ENCODE results near the gene TMEM263.

GRCh38 chr12:106911581-106911980 lies 44.1 kb upstream of the TMEM263 start:
- no peak for TF ChIP-seq EZH2phosphoT487 (IDR thresholded peaks at IDR 0.05; ENCODE audit: borderline replicate concordance, low read depth, low read length)
- TF ChIP-seq, protein P1, sequence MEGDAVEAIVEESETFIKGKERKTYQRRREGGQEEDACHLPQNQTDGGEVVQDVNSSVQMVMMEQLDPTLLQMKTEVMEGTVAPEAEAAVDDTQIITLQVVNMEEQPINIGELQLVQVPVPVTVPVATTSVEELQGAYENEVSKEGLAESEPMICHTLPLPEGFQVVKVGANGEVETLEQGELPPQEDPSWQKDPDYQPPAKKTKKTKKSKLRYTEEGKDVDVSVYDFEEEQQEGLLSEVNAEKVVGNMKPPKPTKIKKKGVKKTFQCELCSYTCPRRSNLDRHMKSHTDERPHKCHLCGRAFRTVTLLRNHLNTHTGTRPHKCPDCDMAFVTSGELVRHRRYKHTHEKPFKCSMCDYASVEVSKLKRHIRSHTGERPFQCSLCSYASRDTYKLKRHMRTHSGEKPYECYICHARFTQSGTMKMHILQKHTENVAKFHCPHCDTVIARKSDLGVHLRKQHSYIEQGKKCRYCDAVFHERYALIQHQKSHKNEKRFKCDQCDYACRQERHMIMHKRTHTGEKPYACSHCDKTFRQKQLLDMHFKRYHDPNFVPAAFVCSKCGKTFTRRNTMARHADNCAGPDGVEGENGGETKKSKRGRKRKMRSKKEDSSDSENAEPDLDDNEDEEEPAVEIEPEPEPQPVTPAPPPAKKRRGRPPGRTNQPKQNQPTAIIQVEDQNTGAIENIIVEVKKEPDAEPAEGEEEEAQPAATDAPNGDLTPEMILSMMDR (conservative IDR thresholded peaks at IDR 0.05; ENCODE audit: low read length), result no peak

Data from OCI-LY7 (cell line).